Tibial artery (tissue), 4 donors: ENCODE data around the gene COMMD4.
"Not testable (repeated sequence)": the region's sequence is repeated elsewhere in the genome, so short reads cannot be mapped to it uniquely, and the experiment has no call there.

ENCODE experiments used
- DNase-seq, 2 donors: peaks; one replicate each; pipeline ENCODE4 v3.0.0-alpha.2; 2019
- H3K27ac ChIP-seq, 2 donors: fragments of 200-600 bp; sonication (generic) in 1 of 2; 1 replicate in 1 of 2; 2 replicates in 1 of 2; pipeline ENCODE4 v1.5.1; 2018 to 2019; ENCODE audit warnings: mild to moderate bottlenecking in 1 of 2
- H3K27me3 ChIP-seq, 2 donors: fragments of 200-600 bp; sonication (generic) in 1 of 2; one replicate each; pipeline versions ENCODE4 v1.5.1 to v1.6.0; 2016 to 2019
- H3K36me3 ChIP-seq, 3 donors: fragments of 200-600 bp; sonication (generic) in 2 of 3; one replicate each; pipeline ENCODE4 v1.5.1; 2016 to 2019; ENCODE audit warnings: mild to moderate bottlenecking in 2 of 3
- H3K4me1 ChIP-seq, 4 donors: fragments of 200-600 bp; sonication (generic) in 2 of 4; 1 replicate in 3 of 4; 2 replicates in 1 of 4; pipeline ENCODE4 v1.5.1; 2016 to 2019
- H3K4me3 ChIP-seq, 2 donors: fragments of 200-600 bp; sonication (generic) in 1 of 2; 1 replicate in 1 of 2; 2 replicates in 1 of 2; pipeline ENCODE4 v1.5.1; 2018 to 2019; ENCODE audit warnings: mild to moderate bottlenecking in 2 of 2
- H3K9me3 ChIP-seq, 3 donors: fragments of 200-600 bp; sonication (generic) in 1 of 3; one replicate each; pipeline ENCODE4 v1.5.1; 2016 to 2019
- CTCF ChIP-seq, 2 experiments: fragments of 200-600 bp in 1 of 2; fragments of 450-650 bp in 1 of 2; IDR thresholded peaks; one replicate each; pipeline ENCODE4 v1.5.1; 2017 to 2019; ENCODE audit warnings: antibody characterized with exemption in 2 of 2, mild to moderate bottlenecking in 1 of 2, moderate library complexity in 1 of 2
- intact Hi-C: fragments of 100-400 bp; cut with DNase I; formaldehyde crosslinking; loops from one replicate; pipeline ENCODE4 v1.15.0; 2023; ENCODE audit warnings: low total_unique reads

Gene COMMD4

GRCh38 chr15:75348562-75349350 lies 12.9 kb downstream of the COMMD4 start:
- TF ChIP-seq CTCF (IDR thresholded peaks at IDR 0.05), result no peak
- no peaks in the 10 kb centered on the region for H3K27me3 ChIP-seq
- no peaks in the 10 kb centered on the region for H3K9me3 ChIP-seq
- peak overlapping the region; percentile 74 to 92 for H3K4me3 ChIP-seq
- no peak for DNase-seq
- H3K27ac ChIP-seq, result peak overlapping the region; percentile 45 to 76
- H3K36me3 ChIP-seq, result peaks cover 0 to 5% (median 0%) of the 10 kb centered on the region in 3 donors
- peaks cover 5 to 29% (median 16%) of the 10 kb centered on the region in 4 donors for H3K4me1 ChIP-seq
- intact Hi-C loops, result no loop called here

- H3K4me3 ChIP-seq, result not testable (repeated sequence)
These were observed 13.4 kb downstream of the COMMD4 start for GRCh38 chr15:75349351-75349669.

GRCh38 chr15:75349851-75350588 lies 14.2 kb downstream of the COMMD4 start:
- DNase-seq, result peak in 1 of 2 donors; percentile 66
- H3K36me3 ChIP-seq, result peaks cover 0 to 17% (median 0%) of the 10 kb centered on the region in 3 donors
- TF ChIP-seq CTCF (IDR thresholded peaks at IDR 0.05), result no peak
- H3K4me3 ChIP-seq, result no peak overlapping the region
- no peaks in the 10 kb centered on the region for H3K27me3 ChIP-seq
- peaks cover 5 to 24% (median 16%) of the 10 kb centered on the region in 4 donors for H3K4me1 ChIP-seq
- intact Hi-C loops, result no loop called here
- H3K27ac ChIP-seq, result no peak overlapping the region
- H3K9me3 ChIP-seq, result no peaks in the 10 kb centered on the region

More at GRCh38 chr15:75349351-75349669, 13.4 kb downstream of the COMMD4 start:
- H3K9me3 ChIP-seq, H3K27me3 ChIP-seq, intact Hi-C loops, H3K27ac ChIP-seq, H3K36me3 ChIP-seq: not testable (repeated sequence)
- peaks cover 5 to 24% (median 16%) of the 10 kb centered on the region in 4 donors for H3K4me1 ChIP-seq
- DNase-seq, result peak in 1 of 2 donors; percentile 62

GRCh38 chr15:75350601-75351361 lies 14.9 kb downstream of the COMMD4 start:
- DNase-seq, result no peak
- peaks cover 0 to 24% (median 8%) of the 10 kb centered on the region in 3 donors for H3K36me3 ChIP-seq
- H3K27me3 ChIP-seq, result no peaks in the 10 kb centered on the region
- H3K4me1 ChIP-seq, result peaks cover 5 to 24% (median 16%) of the 10 kb centered on the region in 4 donors
- no peak overlapping the region for H3K4me3 ChIP-seq
- intact Hi-C loops, result no loop called here
- H3K9me3 ChIP-seq, result no peaks in the 10 kb centered on the region
- H3K27ac ChIP-seq, result no peak overlapping the region
- no peak for TF ChIP-seq CTCF (IDR thresholded peaks at IDR 0.05)

GRCh38 chr15:75352186-75353080 lies 16.6 kb downstream of the COMMD4 start:
- DNase-seq, result no peak
- H3K4me3 ChIP-seq, result no peak overlapping the region
- no peak overlapping the region for H3K27ac ChIP-seq
- peaks cover 9 to 41% (median 23%) of the 10 kb centered on the region in 3 donors for H3K36me3 ChIP-seq
- H3K27me3 ChIP-seq, result no peaks in the 10 kb centered on the region
- peaks cover 0 to 20% (median 10%) of the 10 kb centered on the region in 4 donors for H3K4me1 ChIP-seq
- H3K9me3 ChIP-seq, result no peaks in the 10 kb centered on the region
- no peak for TF ChIP-seq CTCF (IDR thresholded peaks at IDR 0.05)
- intact Hi-C loops, result no loop called here
